ENCODE measurements around the gene ACVR2B. TPM values are rescaled to one million over a fixed set of nuclear protein-coding genes. Genes with fewer than 3 reads are reported as not detected.
"Not testable (repeated sequence)": the region's sequence is repeated elsewhere in the genome, so short reads cannot be mapped to it uniquely, and the experiment has no call there.

Gene ACVR2B
- polyA plus RNA-seq (ENCODE audit: insufficient read length in 12 of 12) = 10 to 100 TPM in 11 of 12 donors, 1 to 10 TPM in 1; 9.5 to 34.7 (median 16.2) TPM
- long read RNA-seq, donor 1, full-length matches to known transcripts = 1 of 1 reads
- long read RNA-seq, donor 1, partial matches to known transcripts = 0 of 1 reads
- long read RNA-seq, donor 1, other reads (novel, unspliced or antisense) = 0 of 1 reads
- long read RNA-seq, donor 2, full-length matches to known transcripts = 1 of 1 reads
- long read RNA-seq, donor 2, partial matches to known transcripts = 0 of 1 reads
- long read RNA-seq, donor 2, other reads (novel, unspliced or antisense) = 0 of 1 reads
- long read RNA-seq, donor 3, full-length matches to known transcripts = 1 of 1 reads
- long read RNA-seq, donor 3, partial matches to known transcripts = 0 of 1 reads
- long read RNA-seq, donor 3, other reads (novel, unspliced or antisense) = 0 of 1 reads
- long read RNA-seq, donor 4 = 0 reads
- long read RNA-seq, donor 5, full-length matches to known transcripts = 3 of 3 reads
- long read RNA-seq, donor 5, partial matches to known transcripts = 0 of 3 reads
- long read RNA-seq, donor 5, other reads (novel, unspliced or antisense) = 0 of 3 reads
- long read RNA-seq, donor 6, partial matches to known transcripts = 5 of 5 reads
- long read RNA-seq, donor 6, other reads (novel, unspliced or antisense) = 0 of 5 reads
- long read RNA-seq, donor 7, full-length matches to known transcripts = 2 of 2 reads
- long read RNA-seq, donor 7, partial matches to known transcripts = 0 of 2 reads
- long read RNA-seq, donor 7, other reads (novel, unspliced or antisense) = 0 of 2 reads
- long read RNA-seq, donor 8, full-length matches to known transcripts = 3 of 3 reads
- long read RNA-seq, donor 8, partial matches to known transcripts = 0 of 3 reads
- long read RNA-seq, donor 8, other reads (novel, unspliced or antisense) = 0 of 3 reads
- long read RNA-seq, donor 9 = 0 reads
- long read RNA-seq, donor 10, full-length matches to known transcripts = 5 of 5 reads
- long read RNA-seq, donor 10, partial matches to known transcripts = 0 of 5 reads
- long read RNA-seq, donor 10, other reads (novel, unspliced or antisense) = 0 of 5 reads
- long read RNA-seq, donor 11 = 0 reads

GRCh38 chr3:38453075-38453912 lies at the start of gene ACVR2B:
ACVR2B (plus strand) TSS chr3:38453890; CDS start chr3:38454323, 433 bp downstream.
- peak; percentile 82 for DNase-seq

- DNase-seq = no peak
These were observed 49.4 kb upstream of the ACVR2B start for GRCh38 chr3:38404286-38404685.

GRCh38 chr3:38411591-38411990 lies 42.1 kb upstream of the ACVR2B start:
- DNase-seq = no peak

GRCh38 chr3:38420758-38421157 lies 32.9 kb upstream of the ACVR2B start:
- DNase-seq = not testable (repeated sequence)

- DNase-seq = no peak
These were observed 31.9 kb upstream of the ACVR2B start for GRCh38 chr3:38421679-38422336.

- DNase-seq = not testable (repeated sequence)
These were observed 26.8 kb upstream of the ACVR2B start for GRCh38 chr3:38426798-38427426.

- not testable (repeated sequence) for DNase-seq
These were observed 20.6 kb upstream of the ACVR2B start for GRCh38 chr3:38432871-38433658.

GRCh38 chr3:38433661-38434060 lies 20.0 kb upstream of the ACVR2B start:
- DNase-seq = not testable (repeated sequence)

GRCh38 chr3:38438436-38439069 lies 15.1 kb upstream of the ACVR2B start:
- not testable (repeated sequence) for DNase-seq

GRCh38 chr3:38443205-38443604 lies 10.5 kb upstream of the ACVR2B start:
- DNase-seq = not testable (repeated sequence)

GRCh38 chr3:38446085-38446686 lies 7.5 kb upstream of the ACVR2B start:
- no peak for DNase-seq

GRCh38 chr3:38446812-38447211 lies 6.9 kb upstream of the ACVR2B start:
- no peak for DNase-seq

- no peak for DNase-seq
These were observed 2.8 kb upstream of the ACVR2B start for GRCh38 chr3:38450853-38451252.

GRCh38 chr3:38453913-38454177 lies 155 bp downstream of the ACVR2B start:
- DNase-seq = no peak

GRCh38 chr3:38454178-38454883 lies 641 bp downstream of the ACVR2B start:
- peak; percentile 35 for DNase-seq

GRCh38 chr3:38454884-38455638 lies 1.4 kb downstream of the ACVR2B start:
- DNase-seq = no peak

Data from muscle of arm (tissue), 14 donors.